Neural progenitor cell (in vitro differentiated cells): Measurements from ENCODE around the gene INHBA. TPM values are rescaled to one million over a fixed set of nuclear protein-coding genes. Genes with fewer than 3 reads are reported as not detected.
A peak's percentile ranks its signal among the peaks of the same experiment; 100 is the strongest.

ENCODE experiments used
- DNase-seq: peaks from one replicate; pipeline ENCODE4 v3.0.0-alpha.2; 2016; ENCODE audit warnings: low spot score
- H2AFZ ChIP-seq: fragments of 200-600 bp; sonication (generic); replicated peaks from 2 replicates; pipeline ENCODE4 v1.6.1; 2016; ENCODE audit warnings: antibody characterized with exemption
- H3F3A ChIP-seq: fragments of 200-600 bp; sonication (generic); 2 replicates; pipeline ENCODE4 v1.6.1; 2016; ENCODE audit warnings: antibody characterized with exemption, low read depth
- H3K27ac ChIP-seq: fragments of 200-600 bp; sonication (generic); 2 replicates; pipeline ENCODE4 v1.5.1; 2016; ENCODE audit warnings: mild to moderate bottlenecking
- H3K27me3 ChIP-seq: fragments of 200-600 bp; sonication (generic); 2 replicates; pipeline ENCODE4 v1.6.1; 2016; ENCODE audit warnings: mild to moderate bottlenecking, moderate library complexity
- H3K36me3 ChIP-seq: fragments of 200-600 bp; sonication (generic); 2 replicates; pipeline ENCODE4 v1.5.1; 2016
- H3K4me1 ChIP-seq: fragments of 200-600 bp; sonication (generic); 2 replicates; pipeline ENCODE4 v1.6.1; 2016; ENCODE audit warnings: mixed run types
- H3K4me2 ChIP-seq: fragments of 200-600 bp; sonication (generic); 2 replicates; pipeline ENCODE4 v1.6.1; 2016
- H3K4me3 ChIP-seq: fragments of 200-600 bp; sonication (generic); 2 replicates; pipeline ENCODE4 v1.5.1; 2016
- H3K79me2 ChIP-seq: fragments of 200-600 bp; sonication (generic); 2 replicates; pipeline ENCODE4 v1.6.1; 2016; ENCODE audit warnings: low read depth
- H3K9ac ChIP-seq: fragments of 200-600 bp; sonication (generic); 2 replicates; pipeline ENCODE4 v1.6.1; 2016
- H3K9me3 ChIP-seq: fragments of 200-600 bp; sonication (generic); 2 replicates; pipeline ENCODE4 v1.5.1; 2016; ENCODE audit warnings: low read depth
- H4K20me1 ChIP-seq: fragments of 200-600 bp; sonication (generic); 2 replicates; pipeline ENCODE4 v1.6.1; 2016; ENCODE audit warnings: low read depth
- H3K27ac Mint-ChIP-seq: 3 replicates; pipeline ENCODE4 v1.8.0; 2021; ENCODE audit warnings: mixed read lengths
- H3K27me3 Mint-ChIP-seq: 2 replicates; pipeline ENCODE4 v1.8.0; 2022; ENCODE audit warnings: low read depth, mild to moderate bottlenecking, inconsistent platforms, moderate library complexity, mixed read lengths; ENCODE audit not compliant: insufficient read depth
- H3K36me3 Mint-ChIP-seq: 3 replicates; pipeline ENCODE4 v1.8.0; 2021; ENCODE audit warnings: mixed read lengths
- H3K4me1 Mint-ChIP-seq: 3 replicates; pipeline ENCODE4 v1.8.0; 2021; ENCODE audit warnings: mixed read lengths
- H3K4me3 Mint-ChIP-seq: 3 replicates; pipeline ENCODE4 v1.8.0; 2021; ENCODE audit warnings: mild to moderate bottlenecking, moderate library complexity, mixed read lengths
- H3K9me3 Mint-ChIP-seq: 3 replicates; pipeline ENCODE4 v1.8.0; 2020; ENCODE audit warnings: mixed read lengths
- CTCF ChIP-seq: fragments of 200-600 bp; sonication (generic); IDR thresholded peaks from 2 replicates; pipeline ENCODE4 v1.5.1; 2017; ENCODE audit warnings: antibody characterized with exemption, mild to moderate bottlenecking
- EZH2 ChIP-seq: fragments of 200-600 bp; sonication (generic); IDR thresholded peaks from 2 replicates; pipeline ENCODE4 v1.6.1; 2017; ENCODE audit warnings: antibody characterized with exemption, mild to moderate bottlenecking, moderate library complexity
- EZH2phosphoT487 ChIP-seq: fragments of 200-600 bp; sonication (generic); IDR thresholded peaks from 2 replicates; pipeline ENCODE4 v1.6.1; 2017; ENCODE audit warnings: antibody characterized with exemption
- total RNA-seq: library from RNA; depleted of rRNA; stranded (reverse); fragments of >200 nt; gene quantifications from 2 replicates; pipeline ENCODE4 v1.2.3, GENCODE V29; 2015; ENCODE audit warnings: low replicate concordance

INHBA gene
- total RNA-seq, 1 donor from 2014 or later: 0.09 TPM

GRCh38 chr7:41716691-41717090 is 13.8 kb upstream of the INHBA start:
- Histone ChIP-seq H3K9me3 (no peaks in the 10 kb centered on the region), H3K27me3 (no peaks in the 10 kb centered on the region), H3K9ac (no peak overlapping the region), H3K79me2 (no peaks in the 10 kb centered on the region), H3K36me3 (no peaks in the 10 kb centered on the region), H4K20me1 (no peaks in the 10 kb centered on the region), H2AFZ (no peak overlapping the region), H3K4me1 (no peaks in the 10 kb centered on the region), H3F3A (no peaks in the 10 kb centered on the region), H3K4me3 (no peak overlapping the region), H3K4me2 (no peak overlapping the region), H3K27ac (no peak overlapping the region)
- Mint-ChIP-seq H3K4me1 (no peaks in the 10 kb centered on the region), H3K4me3 (no peak overlapping the region), H3K27ac (no peak overlapping the region), H3K9me3 (no peaks in the 10 kb centered on the region), H3K36me3 (no peaks in the 10 kb centered on the region), H3K27me3 (peaks cover 2% of the 10 kb centered on the region)
- TF ChIP-seq EZH2phosphoT487: no peak
- no peak for TF ChIP-seq CTCF
- TF ChIP-seq EZH2: no peak
- no peak for DNase-seq

GRCh38 chr7:41715000-41715399 is 12.1 kb upstream of the INHBA start:
- H3K4me2 ChIP-seq: no peak overlapping the region
- no peak overlapping the region for H3K4me3 ChIP-seq
- H3K4me3 Mint-ChIP-seq: no peak overlapping the region
- H3K79me2 ChIP-seq: no peaks in the 10 kb centered on the region
- no peaks in the 10 kb centered on the region for H3K9me3 Mint-ChIP-seq
- no peaks in the 10 kb centered on the region for H4K20me1 ChIP-seq
- peaks cover 2% of the 10 kb centered on the region for H3K27me3 Mint-ChIP-seq
- H3K27me3 ChIP-seq: no peaks in the 10 kb centered on the region
- H2AFZ ChIP-seq: no peak overlapping the region
- H3K9ac ChIP-seq: no peak overlapping the region
- no peaks in the 10 kb centered on the region for H3F3A ChIP-seq
- H3K9me3 ChIP-seq: no peaks in the 10 kb centered on the region
- no peaks in the 10 kb centered on the region for H3K36me3 ChIP-seq
- no peaks in the 10 kb centered on the region for H3K4me1 Mint-ChIP-seq
- TF ChIP-seq EZH2phosphoT487 (no peak), EZH2 (no peak), CTCF (no peak)
- no peak for DNase-seq
- H3K27ac Mint-ChIP-seq: no peak overlapping the region
- H3K36me3 Mint-ChIP-seq: no peaks in the 10 kb centered on the region
- no peak overlapping the region for H3K27ac ChIP-seq
- H3K4me1 ChIP-seq: no peaks in the 10 kb centered on the region

GRCh38 chr7:41711283-41712064 is 8.6 kb upstream of the INHBA start:
- Mint-ChIP-seq H3K4me3 (no peak overlapping the region), H3K4me1 (no peaks in the 10 kb centered on the region), H3K9me3 (no peaks in the 10 kb centered on the region), H3K27ac (no peak overlapping the region), H3K27me3 (peaks cover 2% of the 10 kb centered on the region), H3K36me3 (no peaks in the 10 kb centered on the region)
- TF ChIP-seq EZH2phosphoT487 (no peak), CTCF (peak; percentile 69)
- Histone ChIP-seq H3K9ac (no peak overlapping the region), H3K36me3 (no peaks in the 10 kb centered on the region), H3F3A (no peaks in the 10 kb centered on the region), H3K79me2 (no peaks in the 10 kb centered on the region), H3K4me1 (no peaks in the 10 kb centered on the region), H2AFZ (no peak overlapping the region), H3K4me3 (no peak overlapping the region), H3K27ac (no peak overlapping the region), H3K9me3 (no peaks in the 10 kb centered on the region), H3K4me2 (no peak overlapping the region), H4K20me1 (no peaks in the 10 kb centered on the region), H3K27me3 (peaks cover 16% of the 10 kb centered on the region)
- peak; percentile 62 for DNase-seq
